Trophoblast cell (in vitro differentiated cells and primary cell): ENCODE measurements around the gene PHACTR1.

Experiments used
- DNase-seq, 2 donors: peaks; one replicate each; pipeline ENCODE4 v3.0.0-alpha.2; 2016
- H2AFZ ChIP-seq: 2 replicates; pipeline ENCODE4 v1.6.1; 2013; ENCODE audit warnings: low read length, moderate library complexity, mild to moderate bottlenecking; ENCODE audit not compliant: insufficient read depth, poor library complexity
- H2AK5ac ChIP-seq: 2 replicates; pipeline ENCODE4 v1.6.1; 2013; ENCODE audit warnings: mild to moderate bottlenecking, low read length
- H2BK120ac ChIP-seq: 2 replicates; pipeline ENCODE4 v1.6.1; 2013; ENCODE audit warnings: low read length, mild to moderate bottlenecking, moderate library complexity; ENCODE audit not compliant: insufficient read depth, poor library complexity
- H2BK12ac ChIP-seq: 2 replicates; pipeline ENCODE4 v1.6.1; 2013; ENCODE audit warnings: mild to moderate bottlenecking, low read length, moderate library complexity
- H2BK5ac ChIP-seq: 2 replicates; pipeline ENCODE4 v1.6.1; 2013; ENCODE audit warnings: low read length, low read depth, moderate library complexity, mild to moderate bottlenecking; ENCODE audit not compliant: poor library complexity
- H3K14ac ChIP-seq: 2 replicates; pipeline ENCODE4 v1.6.1; 2013; ENCODE audit warnings: mild to moderate bottlenecking, low read length
- H3K18ac ChIP-seq: 2 replicates; pipeline ENCODE4 v1.6.1; 2013; ENCODE audit warnings: mild to moderate bottlenecking, low read length
- H3K23ac ChIP-seq: 2 replicates; pipeline ENCODE4 v1.6.1; 2013; ENCODE audit warnings: low read length
- H3K27ac ChIP-seq: 2 replicates; pipeline ENCODE4 v1.5.1; 2013; ENCODE audit warnings: low read depth, mild to moderate bottlenecking, inconsistent platforms, low read length, moderate library complexity
- H3K27me3 ChIP-seq: 2 replicates; pipeline ENCODE4 v1.6.1; 2013; ENCODE audit warnings: inconsistent platforms, mild to moderate bottlenecking, low read length, moderate library complexity; ENCODE audit not compliant: insufficient read depth
- H3K36me3 ChIP-seq, 2 experiments: 1 replicate in 1 of 2; 2 replicates in 1 of 2; pipeline ENCODE4 v1.6.1; 2013; ENCODE audit warnings: low read length in 2 of 2, mild to moderate bottlenecking in 2 of 2, moderate library complexity in 1 of 2; ENCODE audit not compliant: insufficient read depth in 2 of 2, control insufficient read depth in 1 of 2
- H3K4ac ChIP-seq: 2 replicates; pipeline ENCODE4 v1.6.1; 2013; ENCODE audit warnings: low read depth, mild to moderate bottlenecking, low read length, moderate library complexity
- H3K4me1 ChIP-seq, 2 experiments: 1 replicate in 1 of 2; 2 replicates in 1 of 2; pipeline ENCODE4 v1.6.1; 2013; ENCODE audit warnings: low read length in 2 of 2, mild to moderate bottlenecking in 2 of 2, moderate library complexity in 1 of 2; ENCODE audit not compliant: insufficient read depth in 2 of 2, control insufficient read depth in 1 of 2
- H3K4me2 ChIP-seq: 2 replicates; pipeline ENCODE4 v1.6.1; 2013; ENCODE audit warnings: inconsistent platforms, mild to moderate bottlenecking, low read length, moderate library complexity
- H3K4me3 ChIP-seq: 2 replicates; pipeline ENCODE4 v1.5.1; 2013; ENCODE audit warnings: mild to moderate bottlenecking, low read depth, low read length, inconsistent platforms
- H3K79me1 ChIP-seq: one replicate; pipeline ENCODE4 v1.6.1; 2013; ENCODE audit warnings: low read length
- H3K79me2 ChIP-seq: 2 replicates; pipeline ENCODE4 v1.6.1; 2013; ENCODE audit warnings: low read length, mild to moderate bottlenecking; ENCODE audit not compliant: control insufficient read depth, insufficient read depth, poor library complexity
- H3K9ac ChIP-seq: 2 replicates; pipeline ENCODE4 v1.6.1; 2013; ENCODE audit warnings: mild to moderate bottlenecking, low read length
- H3K9me3 ChIP-seq: 2 replicates; pipeline ENCODE4 v1.6.1; 2013; ENCODE audit warnings: low read depth, mild to moderate bottlenecking, control low read depth, inconsistent platforms, low read length; ENCODE audit not compliant: insufficient read depth
- H4K12ac ChIP-seq: 2 replicates; pipeline ENCODE4 v1.6.1; 2013; ENCODE audit warnings: low read depth, mild to moderate bottlenecking, low read length, moderate library complexity
- H4K8ac ChIP-seq: 2 replicates; pipeline ENCODE4 v1.6.1; 2013; ENCODE audit warnings: low read depth, mild to moderate bottlenecking, low read length, moderate library complexity
- H4K91ac ChIP-seq: one replicate; pipeline ENCODE4 v1.6.1; 2013; ENCODE audit warnings: low read depth, mild to moderate bottlenecking, low read length, moderate library complexity
- WGBS: extraction: QIAGEN DNeasy Blood & Tissue Kit; methylation state at CpG from one replicate; pipeline ENCODE4 v1.1.7; 2013; ENCODE audit warnings: missing lambda C conversion rate; ENCODE audit not compliant: insufficient read length, insufficient coverage; ENCODE audit errors: extremely low coverage; 5-methylcytosine and 5-hydroxymethylcytosine counted together

PHACTR1 gene

DNA sequence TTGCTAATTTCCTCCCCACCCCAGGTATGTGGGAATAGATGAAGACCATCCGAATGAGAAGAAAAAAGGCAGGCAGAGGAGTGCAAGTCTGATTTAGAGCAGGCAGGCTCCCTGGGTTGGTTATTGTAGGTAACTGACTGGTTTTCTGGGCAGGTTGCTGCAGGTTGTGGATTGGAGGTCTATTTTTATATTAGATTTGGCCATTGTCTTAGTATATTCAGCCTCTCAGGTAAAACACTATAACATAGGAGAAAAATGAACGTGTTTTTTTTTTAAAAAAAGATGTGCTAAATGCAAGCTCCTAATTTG is 612.3 kb downstream of the PHACTR1 start:
- no peak overlapping the region for H3K23ac ChIP-seq
- H3K79me2 ChIP-seq = peaks cover 3% of the 10 kb centered on the region
- H3K9me3 ChIP-seq = no peaks in the 10 kb centered on the region
- H3K4me1 ChIP-seq = no peaks in the 10 kb centered on the region
- no peak overlapping the region for H3K27ac ChIP-seq
- H3K27me3 ChIP-seq = no peaks in the 10 kb centered on the region
- H2BK12ac ChIP-seq = no peak overlapping the region
- DNase-seq = no peak
- peak overlapping the region; percentile 80 for H4K12ac ChIP-seq
- H4K8ac ChIP-seq = peak overlapping the region; percentile 86
- H2AFZ ChIP-seq = peak overlapping the region; percentile 27
- H3K4me3 ChIP-seq = peak overlapping the region; percentile 87
- peaks cover 8% of the 10 kb centered on the region for H3K79me1 ChIP-seq
- H3K18ac ChIP-seq = no peak overlapping the region
- peak overlapping the region; percentile 3 for H2BK120ac ChIP-seq
- H3K14ac ChIP-seq = peak overlapping the region; percentile 70
- H2BK5ac ChIP-seq = peak overlapping the region; percentile 4
- H4K91ac ChIP-seq = peak overlapping the region; percentile 36
- peak overlapping the region; percentile 71 for H3K4me2 ChIP-seq
- H3K4ac ChIP-seq = no peak overlapping the region
- peak overlapping the region; percentile 84 for H3K9ac ChIP-seq
- peaks cover 7 to 9% of the 10 kb centered on the region in 2 experiments for H3K36me3 ChIP-seq
- no CpG with 5 or more reads among the region's 2 CpGs for WGBS
- H2AK5ac ChIP-seq = no peak overlapping the region

DNA sequence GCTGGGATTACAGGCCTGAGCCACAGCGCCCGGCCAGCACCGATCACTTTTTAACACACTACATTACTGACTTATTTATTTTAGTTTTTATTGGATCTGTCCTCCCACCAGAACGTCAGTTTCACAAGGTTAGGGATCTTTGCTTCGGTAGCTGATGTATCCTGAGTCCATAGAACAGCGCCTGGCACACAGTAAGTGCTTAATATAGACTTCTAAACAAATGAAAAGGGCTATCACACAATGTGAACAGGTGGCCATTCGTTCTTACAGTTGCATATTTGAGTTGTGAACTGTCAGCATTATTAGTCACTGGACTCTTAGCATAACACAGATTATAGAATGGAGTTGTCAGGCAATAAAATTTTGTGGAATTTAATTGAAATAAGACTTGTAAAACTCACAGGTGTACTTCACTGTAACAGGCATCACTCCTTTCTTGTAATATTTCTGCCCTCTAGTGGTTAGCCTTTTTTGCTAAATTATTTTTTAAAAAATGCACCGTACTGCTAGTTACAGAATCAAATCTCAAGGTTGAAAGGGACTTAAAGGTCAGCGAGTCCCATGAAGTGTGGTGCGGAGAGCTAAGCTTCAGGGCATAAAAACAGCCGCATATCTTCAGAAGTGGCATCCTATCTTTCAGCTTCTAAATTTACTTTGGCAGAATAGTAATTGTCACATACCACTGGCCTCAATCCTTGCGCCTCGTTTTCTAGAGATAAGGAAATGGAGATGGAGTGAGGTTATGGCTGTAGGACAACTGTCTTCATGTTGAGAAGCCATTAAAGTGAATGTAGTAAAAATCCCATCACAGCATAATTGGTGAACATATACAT is 615.2 kb downstream of the PHACTR1 start:
- no peak overlapping the region for H2BK5ac ChIP-seq
- no peak overlapping the region for H3K27ac ChIP-seq
- DNase-seq = peak in 1 of 2 donors; percentile 72
- peaks cover 3% of the 10 kb centered on the region for H3K79me2 ChIP-seq
- no peak overlapping the region for H3K9ac ChIP-seq
- H2BK12ac ChIP-seq = no peak overlapping the region
- H3K14ac ChIP-seq = no peak overlapping the region
- H3K4me2 ChIP-seq = no peak overlapping the region
- no peak overlapping the region for H2AK5ac ChIP-seq
- no peaks in the 10 kb centered on the region for H3K9me3 ChIP-seq
- no peak overlapping the region for H3K4ac ChIP-seq
- no peak overlapping the region for H3K23ac ChIP-seq
- no peak overlapping the region for H4K91ac ChIP-seq
- no peak overlapping the region for H2AFZ ChIP-seq
- no CpG with 5 or more reads among the region's 13 CpGs for WGBS
- H3K4me3 ChIP-seq = no peak overlapping the region
- no peak overlapping the region for H3K18ac ChIP-seq
- peaks cover 8% of the 10 kb centered on the region for H3K79me1 ChIP-seq
- H4K8ac ChIP-seq = no peak overlapping the region
- H4K12ac ChIP-seq = no peak overlapping the region
- H3K36me3 ChIP-seq = no peaks in the 10 kb centered on the region
- H3K4me1 ChIP-seq = peaks cover 0 to 3% of the 10 kb centered on the region in 2 experiments
- H2BK120ac ChIP-seq = no peak overlapping the region
- H3K27me3 ChIP-seq = no peaks in the 10 kb centered on the region

DNA sequence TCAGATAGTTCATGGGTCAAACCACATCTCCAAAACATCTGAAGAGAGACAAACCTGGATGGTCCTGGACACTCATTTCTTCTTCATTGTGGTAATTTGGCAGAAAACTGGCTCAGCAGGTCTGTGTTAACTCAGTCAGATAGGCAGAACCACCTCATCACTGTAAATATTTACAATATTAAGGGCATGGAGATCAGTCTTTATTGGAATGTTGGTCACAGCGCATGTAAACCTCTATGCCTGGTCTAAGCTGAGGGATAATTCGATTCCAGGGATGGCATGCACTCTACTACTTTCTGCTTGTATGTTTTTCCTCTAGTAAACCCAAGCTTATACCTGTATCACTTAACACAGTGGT is 615.8 kb downstream of the PHACTR1 start:
- Histone ChIP-seq H3K9me3 (no peaks in the 10 kb centered on the region), H3K79me2 (peaks cover 3% of the 10 kb centered on the region), H4K91ac (no peak overlapping the region), H3K23ac (no peak overlapping the region), H3K4me3 (no peak overlapping the region), H4K12ac (no peak overlapping the region), H2AFZ (no peak overlapping the region), H3K14ac (no peak overlapping the region), H3K27ac (no peak overlapping the region), H2AK5ac (no peak overlapping the region), H3K79me1 (peaks cover 8% of the 10 kb centered on the region), H3K4me2 (no peak overlapping the region), H3K18ac (no peak overlapping the region), H3K36me3 (no peaks in the 10 kb centered on the region), H3K27me3 (no peaks in the 10 kb centered on the region), H2BK5ac (no peak overlapping the region), H3K9ac (no peak overlapping the region), H3K4me1 (peaks cover 0 to 3% of the 10 kb centered on the region in 2 experiments), H2BK12ac (no peak overlapping the region), H2BK120ac (no peak overlapping the region), H3K4ac (no peak overlapping the region), H4K8ac (no peak overlapping the region)
- no CpG with 5 or more reads among the region's 2 CpGs for WGBS
- DNase-seq = no peak

DNA sequence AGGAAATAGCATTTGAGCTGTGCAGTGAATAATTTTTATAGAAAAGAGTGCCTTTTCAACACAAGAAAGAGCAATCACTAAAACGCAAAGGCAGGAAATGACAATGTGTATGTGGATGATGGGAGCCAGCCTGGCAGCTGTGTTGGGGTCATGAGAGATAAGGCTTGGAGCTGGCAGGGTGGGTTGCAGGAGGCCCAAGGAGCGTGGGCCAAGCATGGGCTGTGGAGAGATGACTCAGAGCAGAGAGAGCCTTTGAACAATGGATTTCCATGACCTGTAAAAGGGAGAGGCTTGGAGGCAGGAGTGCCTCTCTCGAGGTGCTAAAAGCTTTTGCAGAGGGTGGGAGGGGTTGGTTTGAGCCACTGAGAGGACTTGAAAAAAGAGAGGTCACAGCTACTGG is 618.4 kb downstream of the PHACTR1 start:
- Histone ChIP-seq H2BK12ac (no peak overlapping the region), H3K14ac (no peak overlapping the region), H4K12ac (no peak overlapping the region), H3K4ac (no peak overlapping the region), H3K4me3 (no peak overlapping the region), H3K79me2 (no peaks in the 10 kb centered on the region), H2AFZ (no peak overlapping the region), H3K4me1 (peaks cover 0 to 3% of the 10 kb centered on the region in 2 experiments), H3K27ac (no peak overlapping the region), H3K79me1 (no peaks in the 10 kb centered on the region), H3K18ac (no peak overlapping the region), H2BK120ac (no peak overlapping the region), H3K9ac (no peak overlapping the region), H3K36me3 (no peaks in the 10 kb centered on the region), H4K91ac (no peak overlapping the region), H3K4me2 (no peak overlapping the region), H3K27me3 (no peaks in the 10 kb centered on the region), H4K8ac (no peak overlapping the region), H3K23ac (no peak overlapping the region), H3K9me3 (no peaks in the 10 kb centered on the region), H2BK5ac (no peak overlapping the region), H2AK5ac (no peak overlapping the region)
- no CpG with 5 or more reads among the region's 3 CpGs for WGBS
- no peak for DNase-seq
